Activated gamma-delta T cell (primary cell): ENCODE data around the gene SPP1.

ENCODE experiments used
- DNase-seq: peaks from one replicate; lab custom pipeline; 2025; lab: John Stamatoyannopoulos, UW

SPP1 gene

GRCh38 chr4:87953826-87954225 lies 21.7 kb upstream of the SPP1 start:
- DNase-seq: no peak

- DNase-seq: no peak
Observed at GRCh38 chr4:87956501-87956900, 19.0 kb upstream of the SPP1 start.

GRCh38 chr4:87957061-87957460 lies 18.5 kb upstream of the SPP1 start:
- DNase-seq: no peak

- DNase-seq: no peak
Observed at GRCh38 chr4:87961993-87962392, 13.5 kb upstream of the SPP1 start.

GRCh38 chr4:87962398-87963146 lies 12.9 kb upstream of the SPP1 start:
- no peak for DNase-seq

GRCh38 chr4:87965501-87965975 lies 10.0 kb upstream of the SPP1 start:
- DNase-seq: no peak

DNA sequence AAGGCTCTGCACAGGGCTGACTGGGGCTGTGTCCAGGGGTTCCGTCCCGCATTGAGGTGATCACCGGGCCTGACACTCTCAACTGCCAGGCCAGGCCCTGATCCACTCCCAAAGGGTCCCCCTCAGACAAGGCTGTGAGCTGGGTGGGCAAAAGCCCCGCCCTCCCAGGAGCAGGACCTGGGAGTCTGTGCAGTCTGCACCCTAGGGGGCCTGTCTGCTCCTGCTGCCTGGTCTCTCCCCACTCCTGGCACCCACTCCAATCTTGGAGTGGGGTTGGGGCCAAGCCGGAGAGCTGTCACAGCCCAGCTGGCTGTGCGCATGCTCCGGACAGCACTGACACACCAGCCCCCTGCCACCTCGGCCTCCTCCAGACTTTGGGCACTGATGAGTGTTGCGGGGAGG lies 9.4 kb upstream of the SPP1 start:
- DNase-seq: no peak

- DNase-seq: no peak
Observed at GRCh38 chr4:87967193-87967592, 8.3 kb upstream of the SPP1 start.

DNA sequence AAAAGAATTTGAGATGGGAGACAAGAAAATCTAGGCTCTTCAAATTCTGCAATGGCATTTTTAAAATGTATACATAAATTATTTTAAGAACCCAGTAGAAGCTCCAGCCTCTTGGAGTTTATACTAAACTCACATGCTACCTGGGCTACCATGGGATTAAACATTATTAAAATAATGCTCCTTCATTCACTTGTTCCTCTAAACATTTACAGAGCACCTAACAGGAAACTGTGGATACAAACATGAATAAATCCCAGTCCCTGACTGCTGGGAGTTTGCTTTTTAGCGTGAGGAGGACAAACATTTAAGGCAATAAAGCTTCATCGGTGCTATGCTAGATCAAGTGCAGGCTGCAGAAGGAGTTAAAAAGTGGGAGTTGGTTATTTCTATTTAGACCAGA lies 5.4 kb upstream of the SPP1 start:
- no peak for DNase-seq

GRCh38 chr4:87971866-87972265 lies 3.6 kb upstream of the SPP1 start:
- no peak for DNase-seq

- DNase-seq: no peak
Observed at GRCh38 chr4:87973283-87974169, 2.0 kb upstream of the SPP1 start.

GRCh38 chr4:87974856-87975462 lies 555 bp upstream of the SPP1 start:
- DNase-seq: no peak

GRCh38 chr4:87977521-87978278 lies 2.2 kb downstream of the SPP1 start:
- no peak for DNase-seq

- DNase-seq: no peak
Observed at GRCh38 chr4:87978681-87979080, 3.2 kb downstream of the SPP1 start.

- DNase-seq: no peak
Observed at GRCh38 chr4:87979810-87980209, 4.3 kb downstream of the SPP1 start.

GRCh38 chr4:87981486-87981885 lies 6.0 kb downstream of the SPP1 start:
- DNase-seq: no peak

DNA sequence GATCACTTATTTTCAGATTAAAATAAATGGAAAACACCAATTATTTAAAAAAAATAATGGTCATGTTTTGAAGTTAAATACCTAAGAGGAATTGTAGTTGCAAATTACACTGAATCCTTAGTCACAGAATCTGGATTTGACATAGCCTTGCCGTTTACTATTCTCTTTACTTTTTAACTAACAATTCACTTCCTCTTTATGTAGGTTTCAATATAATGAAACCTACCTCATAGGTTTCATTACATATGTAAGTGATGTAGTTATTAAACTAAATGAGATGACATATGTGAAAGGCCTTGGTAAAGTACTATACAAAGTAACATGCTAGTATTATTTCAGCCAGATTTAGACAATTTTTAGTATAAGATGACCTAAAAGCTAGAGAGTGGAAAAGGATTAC lies 6.5 kb downstream of the SPP1 start:
- no peak for DNase-seq

DNA sequence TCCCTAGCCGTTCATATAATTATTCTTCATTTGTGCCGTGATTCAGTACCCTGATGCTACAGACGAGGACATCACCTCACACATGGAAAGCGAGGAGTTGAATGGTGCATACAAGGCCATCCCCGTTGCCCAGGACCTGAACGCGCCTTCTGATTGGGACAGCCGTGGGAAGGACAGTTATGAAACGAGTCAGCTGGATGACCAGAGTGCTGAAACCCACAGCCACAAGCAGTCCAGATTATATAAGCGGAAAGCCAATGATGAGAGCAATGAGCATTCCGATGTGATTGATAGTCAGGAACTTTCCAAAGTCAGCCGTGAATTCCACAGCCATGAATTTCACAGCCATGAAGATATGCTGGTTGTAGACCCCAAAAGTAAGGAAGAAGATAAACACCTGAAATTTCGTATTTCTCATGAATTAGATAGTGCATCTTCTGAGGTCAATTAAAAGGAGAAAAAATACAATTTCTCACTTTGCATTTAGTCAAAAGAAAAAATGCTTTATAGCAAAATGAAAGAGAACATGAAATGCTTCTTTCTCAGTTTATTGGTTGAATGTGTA lies 7.0 kb downstream of the SPP1 start:
- no peak for DNase-seq

- no peak for DNase-seq
Observed at GRCh38 chr4:87983996-87984395, 8.5 kb downstream of the SPP1 start.

DNA sequence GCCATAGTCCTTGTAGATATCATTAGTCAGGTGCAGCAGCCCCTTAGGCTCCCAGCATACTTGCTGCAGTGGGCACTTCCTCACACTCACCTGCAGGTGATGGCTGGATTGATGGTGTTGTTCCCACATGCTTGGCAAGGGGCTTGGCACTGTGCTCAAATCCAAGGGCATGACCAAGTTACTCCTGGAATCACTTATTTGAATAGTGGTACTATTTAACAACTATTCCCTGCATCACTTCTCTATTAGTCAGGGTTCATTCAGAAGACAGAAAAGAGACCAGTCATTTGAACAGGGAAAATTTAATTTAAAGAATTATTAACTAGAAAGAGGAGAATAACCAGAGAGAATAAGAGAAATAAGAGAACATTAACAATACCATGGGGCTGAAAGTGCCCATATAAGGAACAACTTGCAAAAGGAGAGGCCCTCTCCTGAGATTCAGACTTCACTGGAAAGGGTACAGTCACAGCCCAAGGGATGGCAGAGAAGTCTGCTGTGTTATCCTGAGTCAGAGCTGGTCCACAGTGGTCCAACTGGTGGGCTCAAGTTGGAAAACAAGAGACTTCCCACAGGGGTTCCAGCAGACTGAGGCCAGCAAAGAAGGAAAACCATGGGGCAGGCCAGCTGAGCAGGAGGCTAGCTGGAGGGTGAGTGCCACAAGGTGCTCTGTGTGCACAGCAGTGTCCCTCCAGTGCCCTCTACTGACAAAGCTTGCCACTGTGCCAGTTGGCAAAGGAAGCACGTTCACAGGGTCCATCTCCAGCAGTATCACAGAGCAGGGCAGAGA lies 9.8 kb downstream of the SPP1 start:
- DNase-seq: no peak

- DNase-seq: no peak
Observed at GRCh38 chr4:87985887-87986200, 10.3 kb downstream of the SPP1 start.
